GM12891 (cell line): ENCODE measurements around the gene DIP2C.

Experiments used
- POLR2A ChIP-seq: IDR thresholded peaks from 2 replicates; pipeline ENCODE4 v1.6.1; 2011; ENCODE audit warnings: low read depth, low read length, control low read depth
- POLR2AphosphoS5 ChIP-seq: IDR thresholded peaks from 2 replicates; pipeline ENCODE4 v1.6.1; 2011; ENCODE audit warnings: low read depth, low read length, control low read depth

- TF ChIP-seq POLR2A (no peak), POLR2AphosphoS5 (no peak)
Observed at GRCh38 chr10:602391-603005, 87.0 kb downstream of the DIP2C start.
